Endothelial cell of umbilical vein (primary cell): ENCODE data around the gene TKTL1. TPM values are rescaled to one million over a fixed set of nuclear protein-coding genes. Genes with fewer than 3 reads are reported as not detected.

Experiments
- BruUV-seq: library from RNA; stranded (reverse); fragments of 400-500 nt; replicated peaks from 2 replicates; lab custom pipeline; 2021; lab: Mats Ljungman, UMichigan
- CTCF ChIA-PET: fragments of 300-600, 350-600 bp; sonication (Branson Sonifier 250); formaldehyde crosslinking; loops from one replicate; lab custom pipeline; 2021; ENCODE audit warnings: antibody characterized with exemption, inconsistent platforms; lab: Charles Lee
- POLR2A ChIA-PET: fragments of 300-600, 350-600 bp; sonication (Branson Sonifier 250); formaldehyde crosslinking; loops from one replicate; lab custom pipeline; 2021; ENCODE audit warnings: antibody characterized with exemption, inconsistent platforms; lab: Charles Lee
- DNase-seq: peaks from one replicate; pipeline ENCODE4 v3.0.0-alpha.2; 2011; ENCODE audit warnings: low read depth, low spot score
- FAIRE-seq: peaks from 2 replicates; lab custom pipeline; 2011; peaks lifted over from hg19 to GRCh38; lab: Jason Lieb, UNC
- H2AFZ ChIP-seq: 2 replicates; pipeline ENCODE4 v1.6.0; 2012; ENCODE audit warnings: low read depth, low read length, control low read depth, inconsistent platforms
- H3K27ac ChIP-seq: 2 replicates; pipeline ENCODE4 v1.5.1; 2011; ENCODE audit warnings: low read depth, mild to moderate bottlenecking, control low read depth, low read length, moderate library complexity; ENCODE audit not compliant: insufficient read depth
- H3K27me3 ChIP-seq, 2 experiments: 2 replicates each; pipeline versions ENCODE4 v1.6.0 to v1.6.1; 2011; ENCODE audit warnings: low read length in 2 of 2, mixed read lengths in 1 of 2; ENCODE audit not compliant: control insufficient read depth in 2 of 2, insufficient read depth in 2 of 2
- H3K36me3 ChIP-seq, 2 experiments: 2 replicates in 1 of 2; 3 replicates in 1 of 2; pipeline ENCODE4 v1.5.1; 2011; ENCODE audit warnings: low read length in 2 of 2, mild to moderate bottlenecking in 1 of 2, moderate library complexity in 1 of 2; ENCODE audit not compliant: control insufficient read depth in 2 of 2, insufficient read depth in 2 of 2; ENCODE audit errors: extremely low read depth in 1 of 2
- H3K4me1 ChIP-seq: 3 replicates; pipeline ENCODE4 v1.5.1; 2011; ENCODE audit warnings: mild to moderate bottlenecking, low read length; ENCODE audit not compliant: control insufficient read depth, insufficient read depth; ENCODE audit errors: extremely low read depth
- H3K4me2 ChIP-seq: 2 replicates; pipeline ENCODE4 v1.6.1; 2011; ENCODE audit warnings: low read length, control low read depth, mixed read lengths; ENCODE audit not compliant: insufficient read depth
- H3K4me3 ChIP-seq, 3 experiments: fragments of 200-600 bp in 1 of 3; sonication (generic), shearing (Covaris generic) in 1 of 3; replicated peaks in 1 of 3; 2 replicates each; pipeline ENCODE4 v1.5.1; 2011 to 2016; ENCODE audit warnings: control low read depth in 3 of 3, low read length in 3 of 3, mild to moderate bottlenecking in 2 of 3, inconsistent platforms in 1 of 3, low read depth in 1 of 3, moderate library complexity in 1 of 3; ENCODE audit not compliant: insufficient read depth in 1 of 3
- H3K79me2 ChIP-seq: 2 replicates; pipeline ENCODE4 v1.6.0; 2012; ENCODE audit warnings: low read length, inconsistent platforms; ENCODE audit not compliant: control insufficient read depth, insufficient read depth
- H3K9ac ChIP-seq: replicated peaks from 2 replicates; pipeline ENCODE3; 2011; ENCODE audit warnings: low read length, control low read depth; ENCODE audit not compliant: insufficient read depth; ENCODE audit errors: extremely low read depth
- H3K9me1 ChIP-seq: replicated peaks from 3 replicates; pipeline ENCODE4 v1.6.0; 2011; ENCODE audit warnings: mild to moderate bottlenecking, low read length; ENCODE audit not compliant: control insufficient read depth, insufficient read depth; ENCODE audit errors: extremely low read depth
- H3K9me3 ChIP-seq: replicated peaks from 2 replicates; pipeline ENCODE4 v1.5.1; 2012; ENCODE audit warnings: low read length, inconsistent platforms; ENCODE audit not compliant: control insufficient read depth, insufficient read depth
- H4K20me1 ChIP-seq: replicated peaks from 2 replicates; pipeline ENCODE3; 2011; ENCODE audit warnings: mild to moderate bottlenecking, low read length; ENCODE audit not compliant: control insufficient read depth, insufficient read depth; ENCODE audit errors: extremely low read depth
- EZH2 ChIP-seq: IDR thresholded peaks from 2 replicates; pipeline ENCODE4 v1.6.1; 2012; ENCODE audit warnings: borderline replicate concordance, low read depth, mild to moderate bottlenecking, moderate library complexity, low read length, inconsistent platforms; ENCODE audit not compliant: severe bottlenecking
- FOS ChIP-seq: IDR thresholded peaks from 2 replicates; pipeline ENCODE4 v1.6.1; 2011; ENCODE audit warnings: mild to moderate bottlenecking, low read length, moderate library complexity, borderline replicate concordance; ENCODE audit not compliant: insufficient read depth
- GATA2 ChIP-seq: IDR thresholded peaks from 2 replicates; pipeline ENCODE4 v1.7.0; 2011; ENCODE audit warnings: low read depth, mild to moderate bottlenecking, moderate library complexity, mixed read lengths, low read length; ENCODE audit not compliant: insufficient read length, insufficient read depth
- JUN ChIP-seq: IDR thresholded peaks from 2 replicates; pipeline ENCODE4 v1.6.1; 2011; ENCODE audit warnings: borderline replicate concordance, low read depth; ENCODE audit not compliant: insufficient read length, insufficient read depth
- MYC ChIP-seq: IDR thresholded peaks from one replicate; pipeline ENCODE4 v1.6.1; 2011; ENCODE audit warnings: mild to moderate bottlenecking, low read depth, low read length
- POLR2A ChIP-seq: IDR thresholded peaks from 2 replicates; pipeline ENCODE4 v1.6.1; 2012; ENCODE audit warnings: low read depth, mild to moderate bottlenecking, control low read depth, low read length
- POLR2AphosphoS5 ChIP-seq: IDR thresholded peaks from 2 replicates; pipeline ENCODE4 v1.6.1; 2012; ENCODE audit warnings: low read depth, mild to moderate bottlenecking, control low read depth, low read length, moderate library complexity; ENCODE audit not compliant: insufficient read depth
- dilution Hi-C: fragments of 300-500 bp; cut with MboI; formaldehyde crosslinking; loops from one replicate; pipeline ENCODE4 v1.15.0; 2019; ENCODE audit warnings: low sequenced_read_pairs; ENCODE audit not compliant: extremely low pct_ligation_motif_present
- intact Hi-C: fragments of 100-400 bp; cut with micrococcal nuclease; formaldehyde crosslinking; loops from one replicate; pipeline ENCODE4 v1.10.0; 2022
- polyA plus RNA-seq, 4 experiments: library from polyadenylated mRNA; depleted of rRNA in 3 of 4; stranded (reverse) in 3 of 4; unstranded in 1 of 4; fragments of >200 nt; gene quantifications; 2 replicates each; pipeline versions ENCODE4 v1.2.1 to v1.2.3, GENCODE V29; 2011 to 2012; ENCODE audit warnings: missing spikeins in 1 of 4
- total RNA-seq: library from RNA; stranded (reverse); gene quantifications from 2 replicates; pipeline ENCODE4 v1.2.3, GENCODE V29; 2021
- TF ChIP-seq, protein P1 (sequence below), 2 donors: IDR thresholded peaks; 1 replicate in 1 of 2; 2 replicates in 1 of 2; pipeline ENCODE4 v1.5.1; 2011; ENCODE audit warnings: low read length in 2 of 2, mild to moderate bottlenecking in 2 of 2, moderate library complexity in 2 of 2, control low read depth in 1 of 2, inconsistent platforms in 1 of 2, low read depth in 1 of 2; ENCODE audit not compliant: insufficient read depth in 1 of 2; ENCODE audit errors: extremely low read depth in 1 of 2
- TF ChIP-seq, protein P2 (sequence below): IDR thresholded peaks from 2 replicates; pipeline ENCODE4 v1.6.1; 2011; ENCODE audit not compliant: insufficient read depth, insufficient read length

TKTL1 gene
- total and polyA plus RNA-seq, 2 donors (not counting 3 experiments of a cell fraction or from before 2014, with no cell fraction given): 0.03 TPM; not detected in 1

DNA sequence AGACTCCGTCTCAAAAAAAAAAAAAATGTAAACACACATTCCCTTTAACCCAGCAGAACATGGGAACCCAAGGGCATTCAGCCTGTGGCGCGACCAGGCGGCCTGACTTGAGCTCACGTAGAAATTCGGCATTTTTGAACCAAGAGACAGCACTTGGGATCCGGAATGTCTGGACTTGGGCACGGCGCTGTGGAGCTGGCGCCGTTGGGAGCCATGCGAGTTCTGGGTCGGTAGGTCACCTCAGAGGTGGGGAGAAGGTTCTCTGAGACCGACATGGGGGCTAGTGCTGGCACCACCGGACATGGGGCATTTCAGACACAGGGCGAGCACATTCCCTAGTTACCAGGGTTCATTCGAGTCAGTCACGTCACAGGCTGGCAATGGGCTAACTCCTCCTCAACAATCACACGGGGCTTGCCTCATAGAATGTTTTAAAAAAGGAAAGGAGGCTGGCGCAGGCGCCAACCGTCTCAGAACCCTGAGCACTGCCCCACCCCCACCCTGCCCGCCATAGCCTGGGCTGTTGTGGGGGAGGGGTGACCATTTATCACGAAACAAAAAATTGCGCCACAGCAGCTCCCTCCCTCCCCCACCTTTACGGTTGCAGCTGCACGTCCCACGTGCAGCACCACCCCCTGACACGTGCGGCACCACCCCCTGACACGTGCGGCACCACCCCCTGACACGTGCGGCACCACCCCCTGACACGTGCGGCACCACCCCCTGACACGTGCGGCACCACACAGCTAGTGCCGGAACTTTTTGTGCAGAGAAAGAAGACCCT, 612 bp upstream of the TKTL1 start, which contains the start of gene TEX28:
TEX28 (minus strand) TSS at position 334 of the 784 bp plus-strand sequence. CDS start 3,007 bp downstream, outside the sequence.
- no peaks in the 10 kb centered on the region for H3K9me3 ChIP-seq
- CTCF ChIA-PET: no interaction called here
- no peak within 1 kb of the TSS for H3K4me2 ChIP-seq
- no peaks in the 10 kb centered on the region for H4K20me1 ChIP-seq
- TF ChIP-seq, protein P1, sequence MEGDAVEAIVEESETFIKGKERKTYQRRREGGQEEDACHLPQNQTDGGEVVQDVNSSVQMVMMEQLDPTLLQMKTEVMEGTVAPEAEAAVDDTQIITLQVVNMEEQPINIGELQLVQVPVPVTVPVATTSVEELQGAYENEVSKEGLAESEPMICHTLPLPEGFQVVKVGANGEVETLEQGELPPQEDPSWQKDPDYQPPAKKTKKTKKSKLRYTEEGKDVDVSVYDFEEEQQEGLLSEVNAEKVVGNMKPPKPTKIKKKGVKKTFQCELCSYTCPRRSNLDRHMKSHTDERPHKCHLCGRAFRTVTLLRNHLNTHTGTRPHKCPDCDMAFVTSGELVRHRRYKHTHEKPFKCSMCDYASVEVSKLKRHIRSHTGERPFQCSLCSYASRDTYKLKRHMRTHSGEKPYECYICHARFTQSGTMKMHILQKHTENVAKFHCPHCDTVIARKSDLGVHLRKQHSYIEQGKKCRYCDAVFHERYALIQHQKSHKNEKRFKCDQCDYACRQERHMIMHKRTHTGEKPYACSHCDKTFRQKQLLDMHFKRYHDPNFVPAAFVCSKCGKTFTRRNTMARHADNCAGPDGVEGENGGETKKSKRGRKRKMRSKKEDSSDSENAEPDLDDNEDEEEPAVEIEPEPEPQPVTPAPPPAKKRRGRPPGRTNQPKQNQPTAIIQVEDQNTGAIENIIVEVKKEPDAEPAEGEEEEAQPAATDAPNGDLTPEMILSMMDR (IDR thresholded peaks at IDR 0.05; ENCODE audit: extremely low read depth in 1 of 2, insufficient read depth in 1 of 2, low read depth in 1 of 2, low read length in 2 of 2): no peak
- TF ChIP-seq, protein P2, sequence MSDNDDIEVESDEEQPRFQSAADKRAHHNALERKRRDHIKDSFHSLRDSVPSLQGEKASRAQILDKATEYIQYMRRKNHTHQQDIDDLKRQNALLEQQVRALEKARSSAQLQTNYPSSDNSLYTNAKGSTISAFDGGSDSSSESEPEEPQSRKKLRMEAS: no peak
- TF ChIP-seq POLR2A (no peak), POLR2AphosphoS5 (no peak), FOS (no peak), MYC (no peak), GATA2 (no peak), JUN (no peak), EZH2 (no peak)
- no peak within 1 kb of the TSS for H2AFZ ChIP-seq
- H3K27me3 ChIP-seq: no peaks in the 10 kb centered on the region
- H3K4me1 ChIP-seq: no peaks in the 10 kb centered on the region
- no peak within 1 kb of the TSS for H3K27ac ChIP-seq
- no TSS peak for BruUV-seq
- no peak within 1 kb of the TSS for H3K9ac ChIP-seq
- H3K79me2 ChIP-seq: no peaks in the 10 kb centered on the region
- FAIRE-seq (no peak), DNase-seq (no peak)
- intact Hi-C loops: no loop called here
- POLR2A ChIA-PET: no interaction called here
- H3K36me3 ChIP-seq: no peaks in the 10 kb centered on the region
- H3K4me3 ChIP-seq: no peak within 1 kb of the TSS
- dilution Hi-C loops: no loop called here
- no peaks in the 10 kb centered on the region for H3K9me1 ChIP-seq
